OCI-LY3 (cell line): ENCODE data around the gene MITD1.

Experiments used
- EZH2phosphoT487 ChIP-seq: fragments of 200-600 bp; shearing (Covaris generic); IDR thresholded peaks from 2 replicates; pipeline ENCODE4 v1.6.1; 2018; ENCODE audit warnings: antibody characterized with exemption, mixed run types, low read depth
- TF ChIP-seq, protein P1 (sequence below): fragments of 200-600, 300-600 bp; sonication (generic); IDR thresholded peaks from 2 replicates; pipeline ENCODE4 v1.5.1; 2014; ENCODE audit warnings: antibody characterized with exemption, low read length, low read depth

DNA sequence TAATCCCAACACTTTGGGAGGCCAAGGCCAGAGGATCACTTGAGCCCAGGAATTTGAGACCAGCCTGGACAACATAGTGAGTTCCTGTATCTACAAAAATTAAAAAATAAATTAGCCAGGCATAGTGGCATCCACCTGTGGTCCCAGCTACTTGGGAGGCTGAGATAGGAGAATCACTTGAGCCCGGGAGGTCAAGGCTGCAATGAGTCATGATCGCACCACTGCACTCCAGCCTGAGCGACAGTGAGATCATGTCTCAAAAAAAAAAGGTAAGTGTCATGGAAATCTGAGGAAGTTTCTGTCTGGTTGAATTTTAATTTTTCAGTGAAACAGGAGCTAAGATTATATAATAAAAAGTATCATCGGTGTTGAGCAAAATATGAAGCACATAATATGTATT is 41.9 kb downstream of the MITD1 start:
- TF ChIP-seq, protein P1, sequence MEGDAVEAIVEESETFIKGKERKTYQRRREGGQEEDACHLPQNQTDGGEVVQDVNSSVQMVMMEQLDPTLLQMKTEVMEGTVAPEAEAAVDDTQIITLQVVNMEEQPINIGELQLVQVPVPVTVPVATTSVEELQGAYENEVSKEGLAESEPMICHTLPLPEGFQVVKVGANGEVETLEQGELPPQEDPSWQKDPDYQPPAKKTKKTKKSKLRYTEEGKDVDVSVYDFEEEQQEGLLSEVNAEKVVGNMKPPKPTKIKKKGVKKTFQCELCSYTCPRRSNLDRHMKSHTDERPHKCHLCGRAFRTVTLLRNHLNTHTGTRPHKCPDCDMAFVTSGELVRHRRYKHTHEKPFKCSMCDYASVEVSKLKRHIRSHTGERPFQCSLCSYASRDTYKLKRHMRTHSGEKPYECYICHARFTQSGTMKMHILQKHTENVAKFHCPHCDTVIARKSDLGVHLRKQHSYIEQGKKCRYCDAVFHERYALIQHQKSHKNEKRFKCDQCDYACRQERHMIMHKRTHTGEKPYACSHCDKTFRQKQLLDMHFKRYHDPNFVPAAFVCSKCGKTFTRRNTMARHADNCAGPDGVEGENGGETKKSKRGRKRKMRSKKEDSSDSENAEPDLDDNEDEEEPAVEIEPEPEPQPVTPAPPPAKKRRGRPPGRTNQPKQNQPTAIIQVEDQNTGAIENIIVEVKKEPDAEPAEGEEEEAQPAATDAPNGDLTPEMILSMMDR: no peak
- no peak for TF ChIP-seq EZH2phosphoT487
